Measurements from ENCODE around the gene DDA1. TPM values are rescaled to one million over a fixed set of nuclear protein-coding genes. Genes with fewer than 3 reads are reported as not detected.
A peak's percentile ranks its signal among the peaks of the same experiment; 100 is the strongest.
"Not testable (repeated sequence)": the region's sequence is repeated elsewhere in the genome, so short reads cannot be mapped to it uniquely, and the experiment has no call there.

The DDA1 gene
- 47.6 TPM for polyA plus RNA-seq (2013, experiment 1 of 2; ENCODE audit: insufficient read length)
- 49.2 TPM for polyA plus RNA-seq (2013, experiment 2 of 2; ENCODE audit: insufficient read length)

DNA sequence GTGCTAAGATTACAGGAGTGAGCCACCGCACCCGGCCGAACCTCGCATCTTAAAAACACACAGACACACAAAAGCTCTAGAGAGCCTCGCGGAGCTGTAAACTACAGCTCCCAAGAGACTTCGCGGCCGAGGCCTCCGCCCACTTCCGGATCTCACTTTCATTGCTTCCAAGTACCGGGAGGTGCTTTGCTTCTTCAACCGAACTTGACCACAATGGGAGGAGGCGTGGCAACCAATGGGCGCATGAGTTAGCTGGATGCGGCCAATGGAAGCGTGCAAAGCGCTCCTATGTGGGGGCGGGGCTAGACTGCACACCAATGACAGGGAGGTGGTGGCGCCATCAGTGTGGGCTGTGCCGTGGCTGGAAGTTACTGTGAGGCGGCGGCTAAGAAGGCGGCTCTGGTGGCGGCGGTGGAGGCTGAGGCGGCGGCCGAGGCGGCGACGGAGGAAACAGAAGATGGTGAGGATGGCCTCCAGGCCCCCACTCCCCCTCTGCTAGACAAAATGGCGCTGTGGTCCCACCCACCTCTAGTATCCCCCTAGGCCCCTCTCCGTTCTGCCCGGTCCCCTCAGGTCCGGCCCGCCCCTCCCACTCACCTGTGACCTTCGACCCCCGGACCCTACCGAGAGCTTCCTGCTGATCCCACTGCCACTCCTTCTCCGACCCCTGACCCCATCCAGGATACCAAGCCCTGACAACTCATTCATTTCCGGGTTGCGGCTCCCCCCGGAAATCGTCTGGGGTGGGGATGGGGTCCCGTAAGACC, at the start of gene DDA1:
TSS of gene DDA1 (plus strand) at position 366 of the 767 bp plus-strand sequence. CDS start at position 458, 92 bp downstream.
- peak; percentile 100 for DNase-seq

GRCh38 chr19:17259934-17260333, 49.4 kb upstream of the DDA1 start:
- no peak for DNase-seq

GRCh38 chr19:17260842-17261325, 48.5 kb upstream of the DDA1 start:
- peak; percentile 64 for DNase-seq

DNA sequence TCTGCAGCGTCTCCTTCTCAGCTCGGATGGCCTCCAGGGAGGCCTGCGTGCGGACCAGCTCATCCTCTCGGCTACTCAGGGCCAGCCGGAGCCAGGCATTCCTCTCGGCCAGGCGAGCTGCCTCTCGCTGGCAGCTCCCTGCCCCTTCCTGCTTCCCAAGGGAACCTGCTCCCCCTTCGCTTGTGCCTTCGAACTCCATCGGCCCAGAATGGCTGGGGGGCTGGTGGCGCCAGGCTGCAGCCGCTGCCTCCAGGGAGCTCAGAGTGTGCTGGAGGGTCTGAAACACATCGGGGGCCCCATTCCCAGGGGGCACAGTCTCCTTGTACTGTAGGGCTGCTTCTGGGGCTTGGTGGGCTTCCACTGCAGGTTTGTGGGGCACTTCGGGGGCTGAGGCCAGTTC, 46.8 kb upstream of the DDA1 start:
- DNase-seq = no peak

DNA sequence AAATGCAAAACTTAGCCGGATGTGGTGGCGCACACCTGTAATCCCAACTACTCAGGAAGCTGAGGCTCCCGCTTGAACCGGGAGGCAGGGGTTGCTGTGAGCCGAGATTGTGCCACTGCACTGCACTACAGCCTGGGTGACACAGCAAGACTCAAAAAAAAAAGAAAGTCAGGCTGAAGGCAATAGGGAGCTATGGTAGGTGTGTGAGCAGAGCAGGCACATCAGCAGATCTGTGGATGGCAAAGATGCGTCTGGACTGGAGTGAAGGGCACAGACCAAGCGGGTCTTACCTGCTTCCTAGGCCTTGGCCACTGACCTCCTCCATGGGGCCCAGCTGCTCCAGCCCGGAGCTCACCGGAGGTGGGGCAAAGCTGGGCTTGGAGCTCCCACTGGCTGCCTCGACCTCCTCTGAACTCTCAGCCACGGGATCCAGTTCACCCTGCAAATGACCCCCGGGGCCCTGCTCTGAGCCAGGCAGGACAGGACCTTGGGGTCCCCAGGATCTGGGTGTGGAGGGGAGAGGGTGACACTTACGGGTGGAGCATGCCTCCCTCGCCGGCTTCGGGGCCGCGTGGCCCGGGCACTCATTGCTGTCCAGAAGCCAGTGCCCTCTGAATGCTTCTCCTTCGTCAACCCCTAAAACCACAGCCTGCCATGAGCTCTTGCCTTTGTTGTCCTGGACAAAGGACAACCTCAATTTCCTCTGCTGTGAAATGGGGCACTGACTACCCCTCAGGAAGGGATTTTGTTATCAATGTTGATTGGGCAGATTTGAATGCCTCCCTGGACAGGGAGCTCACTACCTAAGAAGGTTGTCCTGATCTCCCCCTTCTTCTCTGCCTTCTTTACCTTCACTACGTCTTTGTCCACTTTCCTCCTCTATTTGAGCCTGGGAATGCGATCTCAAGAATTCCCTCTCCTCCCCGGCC, 45.4 kb upstream of the DDA1 start:
- DNase-seq = no peak

DNA sequence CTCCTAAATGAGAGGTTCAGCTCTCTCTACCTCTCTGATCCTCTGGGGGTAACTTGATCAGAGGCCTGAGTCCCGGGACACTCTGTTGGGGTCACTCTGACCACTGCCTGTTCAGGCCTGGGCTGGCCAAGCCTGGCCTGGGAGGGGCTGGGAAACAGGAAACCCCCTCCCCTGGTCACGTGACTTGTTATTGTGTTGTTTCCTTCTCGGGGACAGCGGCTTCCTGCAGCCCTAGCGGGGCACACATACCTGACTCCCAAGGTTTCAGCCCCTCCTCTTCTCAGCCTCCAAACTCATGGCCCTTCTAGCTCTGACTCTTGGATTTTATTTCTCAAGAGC, 44.8 kb upstream of the DDA1 start, which contains the start of gene USHBP1:
TSS of gene USHBP1 (minus strand) at position 105 of the 339 bp plus-strand sequence. CDS start 446 bp downstream, outside the sequence.
- DNase-seq = no peak

DNA sequence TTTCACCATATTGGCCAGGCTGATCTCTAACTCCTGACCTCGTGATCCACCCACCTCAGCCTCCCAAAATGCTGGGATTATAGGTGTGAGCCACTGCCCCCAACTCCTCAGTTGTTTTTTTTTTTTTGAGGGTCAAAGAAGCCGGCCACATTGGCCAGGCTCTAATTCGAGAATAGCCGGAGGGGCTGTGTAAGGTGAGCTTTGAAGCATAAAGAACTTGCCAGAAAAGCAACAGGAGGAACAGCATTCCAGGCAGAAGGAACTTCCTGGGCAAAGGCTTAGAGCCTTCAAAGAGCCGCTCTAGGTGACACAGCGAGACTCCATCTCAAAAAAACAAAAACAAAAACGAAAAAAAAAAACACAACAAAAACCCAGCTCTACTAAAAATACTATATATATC, 43.3 kb upstream of the DDA1 start:
- no peak for DNase-seq

DNA sequence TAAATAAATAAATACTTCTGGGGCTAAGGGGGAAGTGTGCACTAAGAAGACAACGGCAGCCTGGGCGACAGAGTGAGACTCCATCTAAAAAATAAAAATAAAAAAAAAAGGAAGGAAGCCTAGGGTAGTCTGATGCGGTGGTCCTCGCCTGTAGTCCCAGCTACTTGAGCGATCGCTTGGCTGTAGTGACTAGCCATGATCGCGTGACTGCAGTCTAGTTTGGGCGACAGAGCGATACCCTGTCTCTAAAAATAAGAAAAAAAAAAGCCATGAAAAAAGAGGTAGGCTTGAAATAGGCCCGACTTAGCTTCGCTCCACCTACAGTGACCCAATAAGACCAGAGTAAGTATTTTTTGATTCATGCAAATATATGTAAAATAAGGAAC, 42.8 kb upstream of the DDA1 start:
- no peak for DNase-seq

GRCh38 chr19:17266975-17267788, 42.2 kb upstream of the DDA1 start, which contains the start of gene BABAM1:
BABAM1 (plus strand) TSS chr19:17267443; CDS start chr19:17268807, 1,364 bp downstream.
- DNase-seq = peak; percentile 99

DNA sequence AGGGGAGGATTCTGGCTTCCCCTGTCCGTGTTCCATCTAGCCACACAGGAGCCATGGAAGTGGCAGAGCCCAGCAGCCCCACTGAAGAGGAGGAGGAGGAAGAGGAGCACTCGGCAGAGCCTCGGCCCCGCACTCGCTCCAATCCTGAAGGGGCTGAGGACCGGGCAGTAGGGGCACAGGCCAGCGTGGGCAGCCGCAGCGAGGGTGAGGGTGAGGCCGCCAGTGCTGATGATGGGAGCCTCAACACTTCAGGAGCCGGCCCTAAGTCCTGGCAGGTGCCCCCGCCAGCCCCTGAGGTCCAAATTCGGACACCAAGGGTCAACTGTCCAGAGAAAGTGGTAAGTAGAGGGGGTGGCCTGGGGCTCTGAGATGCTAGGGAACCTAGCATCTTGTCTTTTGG, 40.6 kb upstream of the DDA1 start:
- DNase-seq = no peak

DNA sequence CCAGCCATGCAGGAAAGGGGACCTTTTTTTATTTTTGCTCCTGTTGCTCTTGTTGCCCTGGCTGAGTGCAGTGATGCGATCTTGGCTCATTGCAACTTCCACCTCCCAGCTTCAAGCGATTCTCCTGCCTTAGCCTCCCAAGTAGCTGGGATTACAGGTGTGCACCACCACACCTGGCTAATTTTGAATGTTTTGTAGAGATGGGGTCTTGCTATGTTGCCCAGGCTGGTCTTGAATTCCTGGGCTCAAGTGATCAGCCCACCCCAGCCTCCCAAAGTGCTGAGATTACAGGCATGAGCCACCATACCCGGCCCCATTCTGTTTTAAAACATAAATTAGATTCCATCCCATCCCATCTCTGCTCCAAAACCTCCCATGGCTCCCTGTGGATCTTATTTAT, 34.5 kb upstream of the DDA1 start:
- DNase-seq = not testable (repeated sequence)

DNA sequence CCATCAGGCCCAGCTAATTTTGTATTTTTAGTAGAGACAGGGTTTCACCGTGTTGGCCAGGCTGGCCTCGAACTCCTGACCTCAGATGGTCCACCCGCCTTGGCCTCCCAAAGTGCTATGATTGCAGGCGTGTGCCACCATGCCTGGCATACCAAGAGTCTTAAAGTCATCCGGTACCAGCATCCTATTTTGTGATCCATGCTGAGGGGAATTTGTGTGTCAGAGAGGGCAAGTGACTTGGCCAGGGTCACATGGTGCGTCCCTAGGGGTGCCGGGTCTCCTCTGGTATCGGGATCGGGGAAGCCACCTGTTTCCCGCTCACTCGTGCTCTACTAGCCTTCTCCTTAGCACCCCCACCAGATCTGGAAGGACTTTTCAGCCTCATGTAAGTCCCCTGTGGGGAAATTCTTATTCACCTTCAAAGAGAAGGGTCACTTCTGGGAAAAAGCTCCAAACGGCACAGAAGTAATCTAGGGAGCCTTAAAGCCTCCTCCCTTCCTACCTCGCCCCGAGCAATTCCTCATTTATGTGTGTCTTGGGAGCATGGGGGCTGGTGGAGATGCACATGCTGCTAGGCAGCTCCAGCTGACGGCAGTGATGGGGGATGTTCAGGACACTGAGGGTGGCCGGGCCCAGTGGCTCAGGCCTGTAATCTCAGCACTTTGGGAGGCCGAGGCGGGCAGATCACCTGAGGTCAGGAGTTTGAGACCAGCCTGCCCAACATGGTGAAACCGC, 33.8 kb upstream of the DDA1 start:
- DNase-seq = no peak

GRCh38 chr19:17279436-17279835, 29.9 kb upstream of the DDA1 start:
- no peak for DNase-seq

DNA sequence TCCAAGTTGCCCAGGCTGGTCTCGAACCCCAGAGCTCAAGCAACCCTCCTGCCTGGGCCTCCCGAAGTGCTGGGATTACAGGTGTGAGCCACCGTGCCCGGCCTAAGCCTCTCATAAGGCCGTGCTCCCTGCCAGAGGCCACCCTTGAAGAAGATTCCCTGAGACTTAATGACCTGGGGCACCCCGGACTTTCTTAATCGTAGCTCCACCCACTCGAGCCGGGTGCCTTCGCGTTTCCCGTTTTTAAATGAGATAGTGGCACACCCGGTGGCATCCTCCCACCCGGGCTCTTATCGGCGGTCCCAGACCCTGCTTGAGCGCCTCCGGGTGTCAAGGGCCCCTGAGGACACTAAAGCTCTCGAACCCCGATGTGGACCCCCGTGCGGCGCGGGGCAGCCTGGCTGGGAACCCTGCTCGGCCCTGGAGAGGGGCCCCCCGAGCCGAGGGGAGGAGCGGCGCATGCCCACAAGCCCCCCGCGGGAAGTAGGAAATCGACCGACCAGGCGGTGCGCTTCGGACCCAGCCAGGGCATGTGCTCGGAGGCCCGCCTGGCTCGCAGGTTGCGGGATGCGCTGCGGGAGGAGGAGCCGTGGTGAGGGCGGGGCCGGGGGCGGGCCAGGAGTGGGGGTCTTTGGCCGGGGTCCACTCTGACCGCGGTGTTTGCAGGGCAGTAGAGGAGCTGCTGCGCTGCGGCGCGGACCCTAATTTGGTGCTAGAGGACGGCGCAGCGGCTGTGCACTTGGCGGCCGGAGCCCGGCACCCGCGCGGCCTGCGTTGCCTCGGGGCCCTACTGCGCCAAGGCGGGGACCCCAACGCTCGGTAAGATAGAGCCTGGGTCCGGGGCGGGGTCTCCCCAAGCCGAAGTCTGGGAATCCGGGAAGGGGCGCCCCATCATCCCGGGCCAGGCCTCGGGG, 27.7 kb upstream of the DDA1 start, which contains the start of gene ANKLE1:
TSS of gene ANKLE1 (plus strand) at position 511 of the 914 bp plus-strand sequence. CDS start at position 531, 20 bp downstream.
- DNase-seq = peak; percentile 17

DNA sequence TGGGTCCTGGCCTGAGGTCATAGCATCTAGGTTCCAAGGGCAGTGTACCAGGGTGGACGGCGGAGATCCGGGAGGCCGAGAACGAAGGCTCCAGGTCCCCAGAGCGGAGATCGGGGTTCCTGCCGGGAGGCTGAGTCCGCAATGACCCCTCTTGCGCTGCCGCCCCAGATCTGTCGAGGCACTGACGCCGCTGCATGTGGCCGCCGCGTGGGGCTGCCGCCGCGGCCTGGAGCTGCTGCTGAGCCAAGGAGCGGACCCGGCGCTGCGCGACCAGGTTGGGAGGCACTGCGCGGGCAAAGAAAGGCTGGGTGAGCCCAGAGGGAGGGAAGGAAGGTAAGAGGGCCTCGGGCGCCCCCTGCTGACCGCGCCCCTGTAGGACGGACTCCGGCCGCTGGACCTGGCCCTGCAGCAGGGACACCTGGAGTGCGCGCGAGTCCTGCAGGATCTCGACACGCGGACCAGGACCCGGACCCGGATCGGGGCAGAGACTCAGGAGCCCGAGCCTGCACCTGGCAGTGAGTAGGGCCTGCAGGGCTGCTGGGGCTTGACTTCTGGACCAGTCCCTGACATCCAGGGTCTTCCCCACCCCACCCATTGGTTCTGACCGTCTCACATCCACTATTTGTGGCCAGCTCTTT, 26.8 kb upstream of the DDA1 start:
- DNase-seq = peak; percentile 70

GRCh38 chr19:17283504-17283996, 25.8 kb upstream of the DDA1 start:
- DNase-seq = no peak

GRCh38 chr19:17285415-17286135, 23.8 kb upstream of the DDA1 start:
- no peak for DNase-seq

GRCh38 chr19:17286263-17286662, 23.1 kb upstream of the DDA1 start:
- no peak for DNase-seq

DNA sequence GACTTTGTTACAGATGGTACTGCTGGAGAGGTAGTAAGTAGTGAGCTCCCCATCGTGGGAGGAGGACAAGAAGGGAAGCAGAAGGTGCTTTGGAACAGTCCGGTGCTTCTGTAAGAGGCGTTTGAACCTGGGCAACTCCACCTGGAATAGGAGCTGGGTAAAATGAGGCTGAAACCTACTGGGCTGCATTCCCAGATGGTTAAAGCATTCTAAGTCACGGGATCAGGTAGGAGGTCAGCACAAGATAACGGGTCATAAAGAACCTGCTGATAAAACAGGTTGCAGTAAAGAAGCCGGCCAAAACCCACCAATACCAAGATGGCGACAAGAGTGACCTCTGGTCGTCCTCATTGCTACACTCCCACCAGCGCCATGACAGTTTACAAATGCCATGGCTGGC, 22.6 kb upstream of the DDA1 start:
- DNase-seq = no peak

Measured in fibroblast of skin of abdomen (primary cell).